Trophoblast cell (in vitro differentiated cells and primary cell): ENCODE data around the gene PLB1.

Experiments
- DNase-seq, 2 donors: peaks; one replicate each; pipeline ENCODE4 v3.0.0-alpha.2; 2016
- H2AFZ ChIP-seq: 2 replicates; pipeline ENCODE4 v1.6.1; 2013; ENCODE audit warnings: low read length, moderate library complexity, mild to moderate bottlenecking; ENCODE audit not compliant: insufficient read depth, poor library complexity
- H2AK5ac ChIP-seq: 2 replicates; pipeline ENCODE4 v1.6.1; 2013; ENCODE audit warnings: mild to moderate bottlenecking, low read length
- H2BK120ac ChIP-seq: 2 replicates; pipeline ENCODE4 v1.6.1; 2013; ENCODE audit warnings: low read length, mild to moderate bottlenecking, moderate library complexity; ENCODE audit not compliant: insufficient read depth, poor library complexity
- H2BK12ac ChIP-seq: 2 replicates; pipeline ENCODE4 v1.6.1; 2013; ENCODE audit warnings: mild to moderate bottlenecking, low read length, moderate library complexity
- H2BK5ac ChIP-seq: 2 replicates; pipeline ENCODE4 v1.6.1; 2013; ENCODE audit warnings: low read length, low read depth, moderate library complexity, mild to moderate bottlenecking; ENCODE audit not compliant: poor library complexity
- H3K14ac ChIP-seq: 2 replicates; pipeline ENCODE4 v1.6.1; 2013; ENCODE audit warnings: mild to moderate bottlenecking, low read length
- H3K18ac ChIP-seq: 2 replicates; pipeline ENCODE4 v1.6.1; 2013; ENCODE audit warnings: mild to moderate bottlenecking, low read length
- H3K23ac ChIP-seq: 2 replicates; pipeline ENCODE4 v1.6.1; 2013; ENCODE audit warnings: low read length
- H3K27ac ChIP-seq: 2 replicates; pipeline ENCODE4 v1.5.1; 2013; ENCODE audit warnings: low read depth, mild to moderate bottlenecking, inconsistent platforms, low read length, moderate library complexity
- H3K27me3 ChIP-seq: 2 replicates; pipeline ENCODE4 v1.6.1; 2013; ENCODE audit warnings: inconsistent platforms, mild to moderate bottlenecking, low read length, moderate library complexity; ENCODE audit not compliant: insufficient read depth
- H3K36me3 ChIP-seq, 2 experiments: 1 replicate in 1 of 2; 2 replicates in 1 of 2; pipeline ENCODE4 v1.6.1; 2013; ENCODE audit warnings: low read length in 2 of 2, mild to moderate bottlenecking in 2 of 2, moderate library complexity in 1 of 2; ENCODE audit not compliant: insufficient read depth in 2 of 2, control insufficient read depth in 1 of 2
- H3K4ac ChIP-seq: 2 replicates; pipeline ENCODE4 v1.6.1; 2013; ENCODE audit warnings: low read depth, mild to moderate bottlenecking, low read length, moderate library complexity
- H3K4me1 ChIP-seq, 2 experiments: 1 replicate in 1 of 2; 2 replicates in 1 of 2; pipeline ENCODE4 v1.6.1; 2013; ENCODE audit warnings: low read length in 2 of 2, mild to moderate bottlenecking in 2 of 2, moderate library complexity in 1 of 2; ENCODE audit not compliant: insufficient read depth in 2 of 2, control insufficient read depth in 1 of 2
- H3K4me2 ChIP-seq: 2 replicates; pipeline ENCODE4 v1.6.1; 2013; ENCODE audit warnings: inconsistent platforms, mild to moderate bottlenecking, low read length, moderate library complexity
- H3K4me3 ChIP-seq: 2 replicates; pipeline ENCODE4 v1.5.1; 2013; ENCODE audit warnings: mild to moderate bottlenecking, low read depth, low read length, inconsistent platforms
- H3K79me1 ChIP-seq: one replicate; pipeline ENCODE4 v1.6.1; 2013; ENCODE audit warnings: low read length
- H3K79me2 ChIP-seq: 2 replicates; pipeline ENCODE4 v1.6.1; 2013; ENCODE audit warnings: low read length, mild to moderate bottlenecking; ENCODE audit not compliant: control insufficient read depth, insufficient read depth, poor library complexity
- H3K9ac ChIP-seq: 2 replicates; pipeline ENCODE4 v1.6.1; 2013; ENCODE audit warnings: mild to moderate bottlenecking, low read length
- H3K9me3 ChIP-seq: 2 replicates; pipeline ENCODE4 v1.6.1; 2013; ENCODE audit warnings: low read depth, mild to moderate bottlenecking, control low read depth, inconsistent platforms, low read length; ENCODE audit not compliant: insufficient read depth
- H4K12ac ChIP-seq: 2 replicates; pipeline ENCODE4 v1.6.1; 2013; ENCODE audit warnings: low read depth, mild to moderate bottlenecking, low read length, moderate library complexity
- H4K8ac ChIP-seq: 2 replicates; pipeline ENCODE4 v1.6.1; 2013; ENCODE audit warnings: low read depth, mild to moderate bottlenecking, low read length, moderate library complexity
- H4K91ac ChIP-seq: one replicate; pipeline ENCODE4 v1.6.1; 2013; ENCODE audit warnings: low read depth, mild to moderate bottlenecking, low read length, moderate library complexity
- WGBS: extraction: QIAGEN DNeasy Blood & Tissue Kit; methylation state at CpG from one replicate; pipeline ENCODE4 v1.1.7; 2013; ENCODE audit warnings: missing lambda C conversion rate; ENCODE audit not compliant: insufficient read length, insufficient coverage; ENCODE audit errors: extremely low coverage; 5-methylcytosine and 5-hydroxymethylcytosine counted together

The PLB1 gene

GRCh38 chr2:28622101-28622499, 126.2 kb downstream of the PLB1 start:
- Histone ChIP-seq H3K14ac (peak overlapping the region; percentile 58), H3K27me3 (no peaks in the 10 kb centered on the region), H2BK12ac (no peak overlapping the region), H3K9ac (no peak overlapping the region), H3K79me1 (peaks cover 48% of the 10 kb centered on the region), H3K36me3 (no peaks in the 10 kb centered on the region), H2AK5ac (no peak overlapping the region), H4K12ac (no peak overlapping the region), H3K4me2 (no peak overlapping the region), H3K27ac (peak overlapping the region; percentile 67), H2BK5ac (no peak overlapping the region), H3K4ac (no peak overlapping the region), H3K18ac (no peak overlapping the region), H3K4me1 (peaks cover 35 to 46% of the 10 kb centered on the region in 2 experiments), H3K79me2 (peaks cover 3% of the 10 kb centered on the region), H4K91ac (no peak overlapping the region), H3K4me3 (no peak overlapping the region), H4K8ac (no peak overlapping the region), H3K23ac (no peak overlapping the region), H3K9me3 (no peaks in the 10 kb centered on the region), H2AFZ (no peak overlapping the region), H2BK120ac (no peak overlapping the region)
- DNase-seq = no peak
- WGBS = no CpG with 5 or more reads among the region's 2 CpGs

DNA sequence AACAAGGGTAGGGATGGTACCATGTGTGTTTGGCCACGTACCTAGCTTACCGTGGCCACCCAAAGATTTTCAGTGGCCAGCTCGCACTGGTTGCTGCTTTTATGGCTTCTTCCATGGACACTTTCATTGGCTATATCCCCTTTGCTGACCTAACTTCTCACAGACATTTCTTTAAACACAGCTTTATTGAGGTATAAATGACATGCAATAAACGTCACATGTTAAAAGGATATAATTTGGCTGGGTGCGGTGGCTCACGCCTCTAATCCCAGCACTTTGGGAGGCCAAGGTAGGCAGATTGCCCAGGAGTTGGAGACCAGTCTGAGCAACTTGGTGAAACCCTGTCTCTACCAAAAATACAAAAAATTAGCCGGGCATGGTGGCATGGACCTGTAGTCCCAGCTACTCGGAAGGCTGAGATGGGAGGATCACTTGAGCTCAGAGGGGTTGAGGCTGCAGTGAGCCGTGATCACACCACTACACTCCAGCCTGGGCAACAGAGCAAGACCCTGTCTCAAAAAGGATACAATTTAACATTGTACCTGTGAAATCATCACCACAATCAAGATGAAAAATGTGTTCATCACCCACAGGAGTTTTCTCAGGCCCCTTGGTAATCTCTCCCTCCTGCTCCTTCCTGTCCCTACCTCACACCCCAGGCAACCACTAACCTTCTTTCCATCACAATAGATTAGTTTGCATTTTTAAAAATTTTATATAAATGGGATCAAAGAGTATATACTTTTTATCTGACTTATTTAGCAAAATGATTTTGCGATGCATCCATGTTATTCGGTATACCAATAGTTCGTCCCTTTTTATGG, 127.9 kb downstream of the PLB1 start:
- Histone ChIP-seq H4K12ac (no peak overlapping the region), H3K4ac (no peak overlapping the region), H3K9me3 (peaks cover 1% of the 10 kb centered on the region), H3K18ac (no peak overlapping the region), H2AFZ (no peak overlapping the region), H3K79me1 (peaks cover 37% of the 10 kb centered on the region), H3K27me3 (no peaks in the 10 kb centered on the region), H2AK5ac (no peak overlapping the region), H3K9ac (no peak overlapping the region), H2BK120ac (no peak overlapping the region), H3K27ac (no peak overlapping the region), H3K36me3 (no peaks in the 10 kb centered on the region), H3K4me2 (no peak overlapping the region), H4K8ac (no peak overlapping the region), H4K91ac (peak overlapping the region; percentile 58), H3K79me2 (no peaks in the 10 kb centered on the region), H2BK5ac (no peak overlapping the region), H3K4me1 (peaks cover 26 to 35% of the 10 kb centered on the region in 2 experiments), H3K14ac (no peak overlapping the region), H3K23ac (no peak overlapping the region), H3K4me3 (no peak overlapping the region), H2BK12ac (no peak overlapping the region)
- WGBS = no CpG with 5 or more reads among the region's 12 CpGs
- no peak for DNase-seq

GRCh38 chr2:28624436-28624792, 128.6 kb downstream of the PLB1 start:
- no CpG with 5 or more reads among the region's 2 CpGs for WGBS
- Histone ChIP-seq H3K23ac (no peak overlapping the region), H3K4ac (no peak overlapping the region), H4K91ac (no peak overlapping the region), H4K12ac (no peak overlapping the region), H3K9ac (no peak overlapping the region), H3K18ac (no peak overlapping the region), H3K27ac (no peak overlapping the region), H3K4me2 (no peak overlapping the region), H3K9me3 (peaks cover 1% of the 10 kb centered on the region), H3K4me1 (peaks cover 26 to 31% of the 10 kb centered on the region in 2 experiments), H2AK5ac (no peak overlapping the region), H3K79me2 (no peaks in the 10 kb centered on the region), H2BK12ac (no peak overlapping the region), H3K14ac (no peak overlapping the region), H3K27me3 (no peaks in the 10 kb centered on the region), H3K4me3 (no peak overlapping the region), H3K36me3 (no peaks in the 10 kb centered on the region), H2BK5ac (no peak overlapping the region), H2BK120ac (no peak overlapping the region), H2AFZ (no peak overlapping the region), H3K79me1 (peaks cover 34% of the 10 kb centered on the region), H4K8ac (no peak overlapping the region)
- DNase-seq = no peak

- Histone ChIP-seq H3K79me1 (peaks cover 31% of the 10 kb centered on the region), H3K79me2 (no peaks in the 10 kb centered on the region), H3K14ac (peak overlapping the region; percentile 81), H2BK120ac (peak overlapping the region; percentile 94), H3K36me3 (no peaks in the 10 kb centered on the region), H3K23ac (no peak overlapping the region), H4K8ac (peak overlapping the region; percentile 85), H3K9ac (no peak overlapping the region), H4K91ac (peak overlapping the region; percentile 91), H2AK5ac (peak overlapping the region; percentile 94), H3K4me1 (peaks cover 24 to 29% of the 10 kb centered on the region in 2 experiments), H2BK12ac (peak overlapping the region; percentile 90), H3K18ac (peak overlapping the region; percentile 76), H3K4me2 (no peak overlapping the region), H4K12ac (peak overlapping the region; percentile 5), H2AFZ (peak overlapping the region; percentile 33), H3K27ac (peak overlapping the region; percentile 72), H3K4me3 (no peak overlapping the region), H3K27me3 (no peaks in the 10 kb centered on the region), H3K9me3 (peaks cover 1% of the 10 kb centered on the region), H3K4ac (peak overlapping the region; percentile 92), H2BK5ac (peak overlapping the region; percentile 45)
- WGBS = no CpG with 5 or more reads among the region's 19 CpGs
- no peak for DNase-seq
Observed at GRCh38 chr2:28624793-28625701, 129.2 kb downstream of the PLB1 start.
